Osteocyte (in vitro differentiated cells): ENCODE data around the gene LRP1-AS. TPM values are rescaled to one million over a fixed set of nuclear protein-coding genes. Genes with fewer than 3 reads are reported as not detected.
A peak's percentile ranks its signal among the peaks of the same experiment; 100 is the strongest.

ENCODE experiments used
- DNase-seq: peaks from one replicate; pipeline ENCODE4 v3.0.0; 2021; ENCODE audit warnings: mixed read lengths; ENCODE audit not compliant: unreplicated experiment; ENCODE audit errors: extremely low spot score
- H3K27ac Mint-ChIP-seq: one replicate; pipeline ENCODE4 v1.8.0; 2021; ENCODE audit warnings: mild to moderate bottlenecking, mixed read lengths; ENCODE audit not compliant: unreplicated experiment
- H3K27me3 Mint-ChIP-seq: one replicate; pipeline ENCODE4 v1.8.0; 2021; ENCODE audit warnings: mixed read lengths; ENCODE audit not compliant: unreplicated experiment
- H3K36me3 Mint-ChIP-seq: one replicate; pipeline ENCODE4 v1.8.0; 2021; ENCODE audit warnings: mixed read lengths; ENCODE audit not compliant: unreplicated experiment
- H3K4me1 Mint-ChIP-seq: one replicate; pipeline ENCODE4 v1.8.0; 2021; ENCODE audit warnings: mixed read lengths; ENCODE audit not compliant: unreplicated experiment
- H3K4me3 Mint-ChIP-seq: one replicate; pipeline ENCODE4 v1.8.0; 2021; ENCODE audit warnings: mild to moderate bottlenecking, moderate library complexity, mixed read lengths; ENCODE audit not compliant: unreplicated experiment
- H3K9me3 Mint-ChIP-seq: one replicate; pipeline ENCODE4 v1.8.0; 2021; ENCODE audit warnings: mixed read lengths; ENCODE audit not compliant: unreplicated experiment
- CTCF ChIP-seq: fragments of 200-600 bp; sonication (generic); IDR thresholded peaks from 2 replicates; pipeline ENCODE4 v1.5.0; 2021; ENCODE audit warnings: antibody characterized with exemption, mild to moderate bottlenecking, moderate library complexity
- total RNA-seq: library from RNA; stranded (reverse); gene quantifications from 2 replicates; pipeline ENCODE4 v1.2.1, GENCODE V29; 2021

The LRP1-AS gene
- total RNA-seq, 1 donor from 2014 or later = not detected

GRCh38 chr12:57111031-57111734 lies 36.2 kb downstream of the LRP1-AS start, which contains the start of gene STAT6:
Gene STAT6, minus strand, starts transcription at chr12:57111362. Its CDS starts 3,084 bp downstream, at chr12:57108278.
- Mint-ChIP-seq H3K27me3 (no peaks in the 10 kb centered on the region), H3K9me3 (no peaks in the 10 kb centered on the region), H3K27ac (peak within 1 kb of the TSS; percentile 99), H3K36me3 (peaks cover 10% of the 10 kb centered on the region), H3K4me3 (peak within 1 kb of the TSS; percentile 91), H3K4me1 (peaks cover 41% of the 10 kb centered on the region)
- TF ChIP-seq CTCF = no peak
- DNase-seq = peak; percentile 90

GRCh38 chr12:57110104-57111030 lies 37.1 kb downstream of the LRP1-AS start:
- no peak for TF ChIP-seq CTCF
- H3K9me3 Mint-ChIP-seq = no peaks in the 10 kb centered on the region
- H3K4me3 Mint-ChIP-seq = peak overlapping the region; percentile 91
- H3K27ac Mint-ChIP-seq = peak overlapping the region; percentile 99
- no peak for DNase-seq
- H3K27me3 Mint-ChIP-seq = no peaks in the 10 kb centered on the region
- peaks cover 41% of the 10 kb centered on the region for H3K4me1 Mint-ChIP-seq
- H3K36me3 Mint-ChIP-seq = peaks cover 13% of the 10 kb centered on the region

- H3K4me3 Mint-ChIP-seq = peak overlapping the region; percentile 91
- no peaks in the 10 kb centered on the region for H3K9me3 Mint-ChIP-seq
- H3K27me3 Mint-ChIP-seq = no peaks in the 10 kb centered on the region
- DNase-seq = no peak
- peaks cover 19% of the 10 kb centered on the region for H3K36me3 Mint-ChIP-seq
- no peak for TF ChIP-seq CTCF
- H3K4me1 Mint-ChIP-seq = peaks cover 41% of the 10 kb centered on the region
- peak overlapping the region; percentile 99 for H3K27ac Mint-ChIP-seq
These were observed 38.0 kb downstream of the LRP1-AS start for GRCh38 chr12:57109207-57110103.

GRCh38 chr12:57107456-57108155 lies 39.8 kb downstream of the LRP1-AS start:
- peaks cover 25% of the 10 kb centered on the region for H3K36me3 Mint-ChIP-seq
- H3K9me3 Mint-ChIP-seq = no peaks in the 10 kb centered on the region
- peaks cover 38% of the 10 kb centered on the region for H3K4me1 Mint-ChIP-seq
- peak overlapping the region; percentile 51 for H3K27ac Mint-ChIP-seq
- DNase-seq = no peak
- H3K27me3 Mint-ChIP-seq = no peaks in the 10 kb centered on the region
- no peak for TF ChIP-seq CTCF
- H3K4me3 Mint-ChIP-seq = no peak overlapping the region
